ENCODE results near the gene RASGEF1C.

GRCh38 chr5:180052211-180052818 lies 156.7 kb downstream of the RASGEF1C start:
- TF ChIP-seq CTCF (conservative IDR thresholded peaks at IDR 0.05; ENCODE audit: low read depth, low read length) = no peak
- TF ChIP-seq EZH2 (IDR thresholded peaks at IDR 0.05; ENCODE audit: low read length, unreplicated experiment) = no peak
- no peak for TF ChIP-seq EZH2phosphoT487 (IDR thresholded peaks at IDR 0.05; ENCODE audit: borderline replicate concordance, low read length)

Data from PC-3 (cell line).